HG02571 (cell line): ENCODE measurements around the gene NCF4.

Experiments
- ATAC-seq: cut with Tn5 transposase; IDR thresholded peaks from one replicate; pipeline ENCODE4 v1.9.1; 2021; ENCODE audit warnings: mild to moderate bottlenecking, moderate library complexity; ENCODE audit not compliant: unreplicated experiment

NCF4 gene

DNA sequence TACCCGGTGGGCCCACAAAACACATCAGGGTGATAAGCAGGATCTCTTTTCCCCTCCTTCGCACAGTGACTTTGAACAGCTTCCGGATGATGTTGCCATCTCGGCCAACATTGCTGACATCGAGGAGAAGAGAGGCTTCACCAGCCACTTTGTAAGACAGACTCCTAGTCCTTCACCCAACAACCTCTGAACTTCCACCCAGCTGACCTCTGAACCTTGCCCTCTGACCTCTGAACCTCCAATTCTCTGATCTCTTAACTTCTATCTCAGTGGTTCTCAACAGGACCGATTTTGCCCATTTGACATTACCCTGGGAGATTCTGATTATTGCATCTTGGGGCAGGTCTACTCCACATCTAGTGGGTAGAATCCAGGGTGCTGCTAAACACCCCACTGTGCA is 3.2 kb downstream of the NCF4 start:
- no peak for ATAC-seq

DNA sequence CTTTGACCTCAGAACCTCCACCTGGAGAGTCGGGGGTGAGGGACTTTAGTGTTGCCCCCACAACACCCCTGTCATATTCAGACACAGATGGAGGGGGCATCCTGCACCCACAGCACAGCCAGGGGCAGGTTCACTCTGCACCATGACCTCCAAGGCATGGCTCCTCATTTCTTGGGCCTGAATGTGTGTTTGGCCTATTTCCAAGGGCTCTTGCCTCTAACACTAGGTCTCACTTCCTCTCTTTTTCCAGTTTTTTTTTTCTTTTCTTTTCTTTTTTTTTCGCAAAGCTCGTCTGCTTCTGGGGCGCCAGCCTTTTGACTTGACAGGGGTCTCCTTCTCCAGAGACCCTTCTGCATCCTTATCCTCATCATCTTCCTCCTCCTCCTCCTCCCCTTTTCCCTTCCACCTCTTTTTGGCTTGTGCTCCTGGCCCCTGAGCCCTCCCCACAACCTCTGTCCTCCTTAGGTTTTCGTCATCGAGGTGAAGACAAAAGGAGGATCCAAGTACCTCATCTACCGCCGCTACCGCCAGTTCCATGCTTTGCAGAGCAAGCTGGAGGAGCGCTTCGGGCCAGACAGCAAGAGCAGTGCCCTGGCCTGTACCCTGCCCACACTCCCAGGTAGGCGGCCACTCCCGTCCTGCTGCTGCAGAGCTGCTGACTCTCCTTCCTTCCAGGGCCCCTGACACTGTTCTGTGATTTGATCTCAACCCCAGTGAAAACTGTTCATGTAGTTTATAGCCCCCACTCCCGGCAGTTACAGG is 3.8 kb downstream of the NCF4 start:
- ATAC-seq = no peak

DNA sequence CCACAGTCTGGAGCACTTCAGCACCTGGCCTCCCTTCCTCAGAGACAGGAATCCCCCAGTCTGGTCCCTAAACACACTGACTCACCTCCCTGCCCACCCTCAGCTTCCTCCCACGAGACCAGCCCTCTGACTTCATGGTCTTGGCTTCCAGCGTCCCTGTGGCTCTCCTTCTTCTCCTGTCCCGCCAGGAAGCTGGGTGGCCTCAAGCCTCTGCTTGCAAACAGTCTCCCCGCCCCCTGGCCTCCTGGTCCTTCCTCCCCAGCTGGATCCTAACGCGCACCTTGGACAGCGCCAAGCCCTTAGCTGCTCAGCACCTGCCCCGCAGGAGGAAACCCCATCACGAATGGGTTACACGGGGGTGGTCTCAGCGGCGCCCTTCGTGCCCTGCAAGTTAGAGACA is 4.5 kb downstream of the NCF4 start:
- no peak for ATAC-seq

DNA sequence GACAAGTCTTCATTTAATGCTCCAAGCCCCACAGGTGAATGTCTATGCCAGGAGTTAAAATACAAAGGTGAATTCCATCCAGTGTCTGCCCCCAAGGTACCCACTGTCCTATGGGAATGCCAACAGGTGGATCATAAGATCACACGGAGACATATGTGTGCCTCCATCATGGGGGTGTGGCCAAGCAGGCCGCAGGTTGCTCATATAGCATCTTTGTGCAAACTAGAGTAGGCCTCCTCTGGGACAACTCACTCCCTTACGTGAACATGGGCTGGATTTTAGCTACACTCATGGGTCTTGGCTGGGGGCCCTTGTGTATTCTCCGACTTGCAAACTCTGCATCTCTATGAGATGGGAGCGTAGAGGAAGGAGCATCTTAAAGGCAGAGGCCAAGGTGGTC is 6.9 kb downstream of the NCF4 start:
- ATAC-seq = no peak

DNA sequence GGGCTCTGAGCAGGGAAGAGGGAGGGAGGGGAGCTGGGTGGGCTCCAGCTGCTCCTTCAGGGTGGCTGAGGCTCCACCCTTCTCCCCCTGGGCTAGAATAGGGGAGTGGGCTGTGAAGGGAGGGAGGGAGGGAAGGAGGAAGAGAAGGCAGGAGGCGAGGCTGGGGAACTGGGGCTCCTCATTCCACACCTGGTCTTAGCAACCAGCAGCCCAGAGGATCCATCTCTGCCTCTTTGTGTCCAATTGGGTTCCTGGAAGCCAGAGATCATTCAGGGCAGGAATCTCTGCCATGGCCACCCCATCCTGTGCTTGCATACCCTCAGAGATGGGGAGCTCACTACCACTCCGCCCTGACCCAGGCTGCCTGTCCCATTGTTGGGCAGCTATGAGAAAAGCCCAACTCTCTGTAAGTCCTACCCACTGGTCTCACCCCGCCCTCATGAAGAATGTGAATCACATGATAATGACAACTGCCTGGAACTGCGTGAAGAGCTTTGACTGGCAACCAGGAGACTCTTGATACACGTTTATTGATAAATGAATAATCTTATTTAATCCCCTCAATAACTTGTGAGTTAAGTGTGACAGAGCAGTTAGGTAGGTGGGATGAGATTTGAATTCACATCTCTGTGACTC is 7.9 kb downstream of the NCF4 start:
- ATAC-seq = no peak

DNA sequence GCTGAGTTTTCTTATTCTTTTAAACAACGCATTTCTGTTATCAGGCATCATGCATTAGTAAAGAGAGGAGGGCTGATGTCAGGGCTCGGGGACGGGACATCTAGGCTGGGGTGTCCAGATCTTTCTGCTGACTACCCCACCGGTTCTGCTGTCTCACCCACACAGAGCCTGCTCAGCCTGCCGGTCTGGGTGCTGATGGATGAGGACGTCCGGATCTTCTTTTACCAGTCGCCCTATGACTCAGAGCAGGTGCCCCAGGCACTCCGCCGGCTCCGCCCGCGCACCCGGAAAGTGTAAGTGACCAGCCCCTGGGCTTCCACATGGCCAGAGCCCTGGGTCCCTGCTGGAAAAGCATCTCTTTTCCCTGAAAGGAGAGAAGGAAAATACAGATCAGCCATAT is 9.4 kb downstream of the NCF4 start:
- no peak for ATAC-seq

DNA sequence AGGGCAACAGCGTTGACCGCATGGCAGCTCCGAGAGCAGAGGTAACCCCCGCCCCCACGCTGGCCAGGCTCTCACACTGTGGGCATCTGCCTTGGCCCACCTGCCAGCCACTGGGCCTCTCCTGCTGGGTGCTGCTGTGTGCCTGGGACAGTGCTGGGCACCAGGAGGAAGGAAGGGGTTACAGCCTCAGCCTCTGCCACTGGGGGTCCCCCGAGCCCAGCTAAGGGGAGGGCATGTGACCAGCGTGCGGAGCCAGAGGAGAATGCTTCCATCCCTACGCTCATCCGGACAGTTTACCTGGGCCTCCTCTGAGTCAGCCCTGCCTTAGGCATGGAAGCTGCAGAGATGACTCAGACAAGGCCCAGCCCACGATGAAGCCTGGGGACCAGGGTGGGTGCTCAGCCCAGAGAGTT is 10.9 kb downstream of the NCF4 start:
- no peak for ATAC-seq

DNA sequence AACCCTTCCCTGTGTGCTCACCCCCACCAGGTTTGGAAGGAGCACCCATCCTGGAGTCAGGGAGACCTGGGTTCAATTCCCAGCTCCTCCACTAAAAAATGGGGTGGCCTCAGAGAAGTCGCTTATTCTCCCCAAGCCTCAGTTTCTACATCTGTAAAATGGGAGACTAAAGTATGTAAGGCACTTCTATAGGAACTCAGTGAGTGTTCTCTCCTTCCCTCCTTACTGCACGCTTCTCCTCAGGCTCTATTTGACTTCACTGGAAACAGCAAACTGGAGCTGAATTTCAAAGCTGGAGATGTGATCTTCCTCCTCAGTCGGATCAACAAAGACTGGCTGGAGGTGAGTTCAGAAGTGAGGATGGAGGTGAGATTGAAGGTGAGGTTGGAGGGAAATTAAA is 11.3 kb downstream of the NCF4 start:
- ATAC-seq = no peak

DNA sequence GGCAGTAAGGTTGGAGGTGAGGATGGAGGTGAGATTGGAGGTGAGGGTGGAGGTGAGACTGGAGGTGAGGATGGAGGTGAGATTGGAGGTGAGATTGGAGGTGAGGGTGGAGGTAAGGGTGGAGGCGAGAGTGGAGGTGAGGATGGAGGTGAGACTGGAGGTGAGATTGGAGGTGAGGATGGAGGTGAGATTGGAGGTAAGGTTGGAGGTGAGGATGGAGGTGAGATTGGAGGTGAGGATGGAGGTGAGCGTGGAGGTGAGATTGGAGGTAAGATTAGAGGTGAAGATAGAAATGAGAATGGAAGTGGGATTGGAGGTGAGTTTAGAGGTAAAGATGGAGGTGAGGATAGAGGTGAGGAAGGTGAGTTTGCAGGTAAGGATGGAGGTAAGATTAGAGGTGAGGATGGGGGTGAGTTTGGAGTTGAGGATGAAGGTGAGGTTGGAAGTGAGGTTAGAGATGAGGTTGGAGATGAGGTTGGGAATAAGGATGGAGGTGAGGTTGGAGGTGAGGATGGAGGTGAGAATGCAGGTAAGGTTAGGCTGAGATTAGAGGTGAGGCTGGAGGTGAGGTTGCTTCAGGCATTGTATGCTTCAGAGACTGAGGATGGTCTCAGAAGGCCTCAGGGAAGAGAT is 12.2 kb downstream of the NCF4 start:
- no peak for ATAC-seq

DNA sequence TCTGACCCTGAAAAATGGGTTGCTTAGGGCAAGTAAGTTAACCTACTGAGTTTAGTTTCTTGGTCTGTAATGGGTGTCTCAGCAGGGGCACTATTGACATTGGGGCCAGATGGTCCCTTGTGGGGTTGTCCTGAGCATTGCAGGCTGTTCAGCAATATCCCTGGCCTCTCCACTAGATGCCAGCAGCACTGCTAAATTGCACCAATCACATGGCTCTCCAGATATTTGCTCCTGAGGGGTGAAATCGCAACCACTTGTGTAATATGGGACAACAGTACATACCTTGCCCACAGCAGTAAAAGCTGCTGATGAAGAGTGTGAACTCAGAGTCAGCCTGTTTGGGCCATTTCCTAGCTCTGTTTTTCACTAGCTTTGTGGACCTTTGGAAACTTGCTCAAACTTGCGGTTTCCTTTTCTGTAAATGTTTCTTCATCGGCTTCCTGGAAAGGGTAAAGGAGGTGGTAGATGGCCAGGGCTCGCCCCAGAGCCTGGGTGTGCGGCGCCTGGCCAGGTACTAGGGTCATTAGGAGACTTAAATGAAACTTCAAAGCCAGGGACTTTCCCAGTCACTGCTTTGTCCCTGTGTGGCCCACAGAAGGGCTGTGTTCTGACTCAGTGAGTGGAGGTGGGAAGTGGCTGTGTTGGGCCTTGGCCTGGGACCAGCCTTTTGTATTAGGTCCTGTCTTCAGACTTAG is 13.0 kb downstream of the NCF4 start:
- ATAC-seq = peak; percentile 76

DNA sequence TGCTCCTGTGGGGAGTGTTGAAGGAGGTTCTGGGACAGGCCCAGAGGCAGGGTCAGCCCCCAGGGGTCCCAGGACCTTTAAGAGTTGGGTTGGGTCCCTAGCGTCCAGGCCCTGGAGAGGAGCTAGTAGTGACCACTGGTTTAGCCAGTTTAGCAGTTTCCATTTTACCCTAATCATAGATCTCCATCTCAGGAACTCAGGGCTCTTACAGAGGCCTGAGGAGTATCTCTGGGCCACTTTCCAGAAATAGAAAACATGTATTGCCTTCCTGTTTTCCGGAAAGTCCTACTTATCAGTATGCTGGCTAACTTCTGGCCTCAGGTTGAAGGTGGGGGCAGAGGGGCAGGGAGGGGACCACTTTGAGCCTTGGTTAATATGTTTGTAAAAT is 13.5 kb downstream of the NCF4 start:
- no peak for ATAC-seq

DNA sequence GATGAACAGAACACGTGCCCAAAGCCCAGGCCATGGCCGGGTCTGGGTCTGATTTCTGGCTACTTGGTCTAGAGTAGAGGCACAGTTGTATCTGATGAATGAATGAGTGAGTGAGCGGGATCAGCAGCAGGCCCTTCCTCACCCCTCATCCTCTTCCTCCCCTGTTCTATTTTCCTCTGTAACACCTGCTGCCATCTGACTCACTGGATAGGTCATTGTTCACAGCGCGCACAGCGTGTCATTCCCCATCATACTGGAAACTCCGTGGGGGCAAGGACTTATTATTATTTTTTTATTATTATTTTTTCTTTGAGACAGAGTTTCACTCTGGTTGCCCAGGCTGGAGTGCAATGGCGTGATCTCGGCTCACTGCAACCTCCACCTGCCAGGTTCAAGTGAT is 13.9 kb downstream of the NCF4 start:
- no peak for ATAC-seq

DNA sequence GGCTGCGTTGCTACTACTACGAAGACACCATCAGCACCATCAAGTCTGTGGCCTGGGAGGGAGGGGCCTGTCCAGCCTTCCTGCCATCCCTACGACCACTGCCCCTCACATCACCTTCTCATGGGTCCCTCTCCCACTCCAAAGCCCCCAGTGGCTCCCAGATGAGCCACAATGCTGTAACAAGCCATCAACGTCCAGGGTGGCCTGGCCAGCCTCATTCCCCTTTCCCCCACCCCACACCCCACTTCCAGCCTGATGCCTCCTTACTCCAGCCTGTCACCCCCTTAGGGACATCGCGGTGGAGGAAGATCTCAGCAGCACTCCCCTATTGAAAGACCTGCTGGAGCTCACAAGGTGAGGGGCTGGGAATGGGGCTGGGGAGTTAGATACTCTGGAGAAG is 14.9 kb downstream of the NCF4 start:
- no peak for ATAC-seq

DNA sequence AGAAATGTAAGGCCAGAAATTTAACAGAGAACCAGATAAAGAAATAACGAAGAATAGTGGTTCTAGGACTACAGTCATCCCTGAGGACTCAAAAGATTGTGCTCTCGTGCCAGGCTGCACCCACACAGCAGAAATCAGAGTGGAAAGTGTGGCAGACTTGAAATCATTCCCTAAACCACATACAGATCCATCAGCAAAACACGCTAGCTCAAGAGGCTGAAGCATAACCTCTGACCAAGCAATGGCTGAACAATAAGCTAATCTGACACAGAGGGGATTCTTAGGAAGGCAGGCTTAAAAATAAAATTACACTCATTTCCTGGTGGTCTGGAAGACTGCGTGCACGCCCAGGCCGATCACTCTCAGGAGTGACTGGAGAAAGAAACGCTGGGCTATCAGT is 19.0 kb downstream of the NCF4 start:
- no peak for ATAC-seq

DNA sequence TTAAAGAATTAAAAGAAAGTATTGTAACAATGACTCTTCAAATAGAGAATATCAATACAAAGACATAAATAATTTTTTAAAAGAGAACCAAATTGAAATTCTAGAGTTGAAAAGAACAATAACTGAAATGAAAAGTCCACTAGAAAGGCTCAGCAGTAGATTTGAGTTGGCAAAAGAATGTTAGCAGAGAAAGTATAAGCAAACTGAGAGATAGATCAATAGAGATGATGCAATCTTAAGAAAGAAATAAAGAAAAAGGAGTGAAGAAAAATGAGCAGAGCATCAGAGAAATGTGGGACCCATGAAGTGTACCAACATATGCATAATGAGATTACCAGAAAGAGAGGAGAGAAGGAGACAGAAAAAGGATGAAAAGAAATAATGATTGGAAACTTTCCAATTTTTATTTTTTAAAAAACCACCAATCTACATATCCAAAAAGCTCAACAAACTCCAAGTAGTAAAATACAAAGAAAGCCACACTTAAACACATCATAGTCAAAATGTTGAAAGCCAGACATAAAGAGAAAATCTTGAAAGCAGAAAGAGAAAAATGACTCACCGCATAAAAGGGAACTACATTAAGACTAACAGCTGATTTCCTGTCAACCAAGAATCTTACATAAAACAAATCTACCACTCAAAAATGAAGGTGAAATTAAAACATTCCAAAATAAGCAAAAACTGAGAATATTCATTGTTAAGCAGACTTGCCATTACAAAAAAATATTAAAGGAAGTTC is 20.9 kb downstream of the NCF4 start:
- ATAC-seq = no peak

DNA sequence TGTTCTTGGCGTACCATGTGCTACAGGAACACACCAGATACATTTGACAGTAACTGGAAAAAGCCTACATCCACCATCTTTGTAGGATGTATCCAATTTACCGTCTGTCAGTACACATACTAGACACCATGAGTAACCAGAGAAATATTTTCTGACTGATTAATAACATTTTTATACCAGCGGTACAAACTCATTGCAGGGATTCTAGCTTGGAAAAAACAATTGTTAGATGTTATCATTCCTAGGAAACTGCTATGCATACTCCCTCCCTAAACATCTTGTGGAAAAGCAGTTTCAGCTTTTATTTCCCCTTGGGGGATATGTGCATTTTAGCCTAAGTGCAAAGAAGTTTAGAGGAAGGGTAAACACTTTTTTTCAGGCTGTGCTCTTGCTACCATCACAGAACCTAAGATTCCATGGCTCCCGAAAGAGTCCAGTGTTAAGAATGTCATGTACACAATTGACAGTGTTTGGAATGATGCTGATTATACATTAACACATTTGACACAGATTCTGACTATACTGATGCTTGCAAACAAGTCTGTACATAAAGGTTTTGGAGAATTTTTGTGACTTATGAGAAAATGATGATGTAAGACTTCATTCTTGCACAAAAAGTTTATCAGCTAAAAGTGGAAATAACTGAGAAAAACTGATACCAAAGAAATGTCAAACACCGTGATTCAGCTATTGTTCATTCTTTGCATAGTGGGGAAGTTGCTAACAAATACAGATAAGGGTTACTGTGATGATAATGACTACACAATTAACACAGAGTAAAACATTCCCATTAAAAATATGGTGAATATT is 23.7 kb downstream of the NCF4 start:
- no peak for ATAC-seq

DNA sequence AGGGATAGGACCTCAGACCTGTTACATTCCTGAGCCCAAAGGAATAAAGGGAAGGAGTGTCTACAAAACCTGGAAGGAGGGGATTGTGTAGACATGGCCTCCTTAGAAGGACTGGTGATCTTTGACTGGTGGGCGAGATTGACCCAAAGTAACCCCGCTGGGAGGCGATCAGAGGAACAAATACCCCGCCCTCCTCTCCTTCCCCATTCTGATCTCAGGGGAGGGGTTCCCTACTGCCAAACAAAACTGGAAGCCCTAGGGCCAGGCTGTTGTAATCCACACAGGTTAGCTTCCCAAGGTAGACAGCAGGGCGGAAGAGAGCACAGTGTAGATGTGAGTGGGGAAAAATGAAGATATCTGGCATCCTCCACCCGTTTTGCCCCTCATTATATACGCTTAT is 24.7 kb downstream of the NCF4 start:
- no peak for ATAC-seq

DNA sequence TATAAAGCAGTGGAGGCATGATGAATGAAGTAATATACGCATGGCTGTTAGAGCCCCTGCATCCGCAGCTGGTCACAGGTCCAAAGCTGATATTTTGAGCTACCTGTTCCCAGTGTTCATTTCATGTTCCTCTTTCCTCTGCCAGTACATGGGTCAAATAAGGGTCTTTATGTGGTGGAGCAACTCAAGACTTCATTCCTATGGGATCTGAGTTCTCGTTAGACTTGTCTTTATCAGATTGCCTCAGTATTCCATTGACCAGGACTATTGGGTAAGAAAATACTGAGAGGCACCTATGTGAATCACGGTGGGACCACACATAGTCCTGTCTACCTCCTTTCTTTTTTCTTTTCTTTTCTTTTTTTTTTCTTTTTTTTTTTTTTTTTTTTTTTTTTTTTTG is 25.2 kb downstream of the NCF4 start:
- ATAC-seq = no peak

DNA sequence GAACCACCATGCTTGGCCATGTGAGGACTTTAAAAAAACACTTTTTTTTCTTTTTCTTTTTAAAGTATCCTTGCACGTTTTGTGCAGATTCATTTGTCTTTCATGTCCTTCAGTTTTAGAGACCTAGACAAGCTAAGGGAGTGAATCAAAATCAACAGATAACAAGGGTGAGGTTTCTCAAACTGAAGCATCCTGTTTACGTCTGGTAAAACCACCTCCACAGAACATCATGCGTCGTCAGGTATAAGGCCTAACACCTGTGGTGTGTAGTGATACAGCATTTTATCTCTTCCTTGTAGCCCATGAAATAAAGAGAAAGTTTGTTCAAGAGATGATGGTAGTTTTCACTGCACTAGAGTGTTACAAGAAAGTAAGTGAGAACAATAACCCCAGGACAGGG is 26.4 kb downstream of the NCF4 start:
- ATAC-seq = no peak

DNA sequence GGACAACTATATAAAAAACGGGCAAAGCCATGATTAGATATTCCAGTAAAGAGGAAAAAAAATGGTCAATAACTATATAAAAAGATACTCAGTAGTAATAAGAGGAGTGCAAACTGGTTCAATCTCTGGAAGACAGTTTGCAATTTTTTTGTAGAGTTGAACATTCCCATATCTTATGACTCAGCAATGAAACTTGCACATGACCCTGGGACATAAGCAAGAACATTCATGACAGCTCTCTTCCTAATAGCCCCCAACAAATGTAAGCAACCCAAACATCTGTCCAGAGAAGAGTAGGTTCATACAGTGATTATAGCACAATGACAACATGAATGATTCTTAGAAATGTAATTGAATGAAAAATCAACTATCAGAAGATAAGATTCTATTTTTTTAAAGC is 30.8 kb downstream of the NCF4 start:
- ATAC-seq = no peak
